ENCODE results near the gene ZNF860.
"Not testable (repeated sequence)": the region's sequence is repeated elsewhere in the genome, so short reads cannot be mapped to it uniquely, and the experiment has no call there.

Gene ZNF860

DNA sequence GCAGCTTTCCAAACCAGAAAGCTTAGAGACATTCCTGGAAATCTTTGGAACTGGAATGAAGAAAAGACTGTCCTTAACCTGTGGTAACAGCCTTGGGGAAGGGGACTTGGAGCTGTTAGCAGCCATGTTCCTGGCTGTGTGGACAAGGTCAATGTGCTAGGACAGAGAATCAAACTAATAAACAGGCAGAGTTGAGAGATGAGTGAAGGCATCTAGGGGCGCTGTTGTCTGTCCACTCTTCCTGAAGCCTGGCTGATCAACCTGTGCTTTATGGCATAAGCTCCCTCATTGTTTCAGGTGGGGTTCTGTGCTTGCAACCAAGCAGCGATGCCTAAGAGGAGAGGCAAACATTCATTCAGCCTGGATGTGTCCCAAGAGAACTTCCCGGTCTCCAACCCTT, 19.3 kb downstream of the ZNF860 start:
- no peak for DNase-seq

DNA sequence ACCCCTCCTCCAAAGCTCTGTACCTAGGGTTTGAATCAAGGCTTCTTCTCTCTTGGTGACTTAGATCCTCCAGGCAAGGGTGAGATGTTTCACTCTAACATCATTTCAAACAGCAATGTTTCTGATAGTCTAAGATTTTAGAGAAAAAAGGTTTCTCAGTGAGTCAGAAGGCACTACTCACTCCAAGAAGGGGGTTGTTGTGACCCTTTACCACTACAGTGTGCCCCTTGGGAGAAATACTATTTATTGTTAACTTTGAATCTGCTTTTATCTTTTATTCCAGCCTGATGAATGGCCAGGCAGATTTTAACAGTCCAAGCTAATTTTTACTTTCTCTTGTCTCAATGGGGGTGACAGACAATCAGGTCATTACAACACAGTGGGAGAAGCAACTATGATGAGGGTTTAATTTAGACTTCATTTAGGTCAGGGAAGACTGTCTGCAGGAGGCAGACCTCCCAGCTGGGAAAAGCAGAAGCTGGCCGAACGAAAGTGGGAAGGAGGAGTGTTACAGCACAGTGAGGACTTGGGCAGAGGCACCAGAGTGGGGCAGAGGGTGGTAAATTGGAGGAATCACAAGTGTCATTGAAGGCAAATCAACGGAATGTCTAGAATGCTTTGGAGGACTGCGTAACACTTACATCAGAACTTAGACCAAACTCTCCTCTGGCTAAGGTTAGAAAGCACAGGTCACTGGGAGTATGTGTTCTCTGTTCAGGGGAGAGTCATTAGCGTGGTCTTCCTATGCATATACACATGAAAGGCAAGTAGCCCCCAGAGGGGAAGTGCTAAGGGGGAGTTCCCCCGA, 21.2 kb downstream of the ZNF860 start:
- no peak for DNase-seq

DNA sequence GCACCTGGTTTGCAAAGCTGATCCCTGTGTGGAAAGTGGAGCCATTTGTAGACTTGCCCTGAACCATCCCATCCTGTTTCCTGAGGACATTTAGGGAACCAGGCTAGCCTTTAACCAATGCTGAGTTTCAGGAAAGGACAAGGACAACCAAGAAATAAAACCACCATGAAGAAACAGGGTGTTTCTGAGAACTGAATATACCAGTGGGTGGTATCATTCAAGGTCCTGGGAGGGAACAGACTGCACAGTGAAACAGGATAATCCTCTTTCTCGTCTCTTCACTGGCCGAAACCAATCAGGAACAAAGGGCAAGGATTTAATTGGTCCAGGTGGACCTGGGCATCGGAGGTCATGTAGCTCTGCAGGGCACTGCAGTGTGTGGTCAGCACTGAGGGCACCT, 21.8 kb downstream of the ZNF860 start:
- no peak for DNase-seq

DNA sequence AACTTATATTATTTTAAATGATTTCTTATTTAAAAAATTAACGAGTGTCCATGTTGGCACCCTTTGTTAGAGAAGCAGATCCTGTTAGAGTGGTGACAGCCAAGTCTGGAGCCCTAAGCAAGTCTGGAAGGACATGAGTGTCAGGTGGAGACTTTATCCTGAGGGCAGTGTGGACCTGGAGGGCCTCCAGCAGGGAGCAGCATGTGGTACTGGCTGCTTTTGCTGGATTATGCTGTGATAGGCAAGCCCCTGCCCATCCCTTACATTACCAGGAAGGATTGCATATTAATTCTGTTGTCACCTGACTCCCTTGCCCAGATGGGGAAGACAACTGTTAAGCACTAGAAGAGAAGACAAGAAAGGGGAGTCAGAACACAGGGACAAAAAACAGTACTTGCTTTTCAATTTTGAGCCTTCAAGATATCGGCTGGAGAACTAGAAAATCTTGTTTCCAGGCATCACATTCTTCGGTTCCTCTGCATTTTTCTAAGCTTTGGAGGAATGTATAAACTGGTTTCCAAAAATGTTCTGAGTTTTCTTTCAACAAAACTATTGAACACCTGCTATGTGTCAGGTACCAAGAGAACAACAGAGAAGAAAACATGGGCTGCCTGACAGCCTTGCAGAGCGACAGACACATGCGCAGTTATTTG, 22.7 kb downstream of the ZNF860 start:
- no peak for DNase-seq

DNA sequence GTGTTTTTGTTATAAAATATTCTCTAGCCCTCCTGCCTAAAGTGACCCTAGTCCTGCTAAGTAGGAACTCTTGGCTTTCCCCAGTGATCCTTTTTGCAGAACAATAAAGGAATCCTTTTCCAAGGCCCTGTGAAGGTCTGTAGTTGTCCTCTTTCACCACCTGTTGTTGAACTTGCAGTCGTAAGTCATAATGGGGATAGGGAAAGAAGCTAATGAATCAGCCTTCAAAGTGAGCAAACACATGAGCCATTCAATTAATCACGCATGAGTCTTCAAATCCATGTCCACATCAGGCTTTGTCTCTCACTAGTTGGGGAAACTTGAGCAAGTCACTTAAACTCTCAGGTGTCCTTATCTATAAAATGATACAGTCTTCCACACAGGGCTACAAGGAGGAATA, 27.6 kb downstream of the ZNF860 start:
- DNase-seq, result no peak

DNA sequence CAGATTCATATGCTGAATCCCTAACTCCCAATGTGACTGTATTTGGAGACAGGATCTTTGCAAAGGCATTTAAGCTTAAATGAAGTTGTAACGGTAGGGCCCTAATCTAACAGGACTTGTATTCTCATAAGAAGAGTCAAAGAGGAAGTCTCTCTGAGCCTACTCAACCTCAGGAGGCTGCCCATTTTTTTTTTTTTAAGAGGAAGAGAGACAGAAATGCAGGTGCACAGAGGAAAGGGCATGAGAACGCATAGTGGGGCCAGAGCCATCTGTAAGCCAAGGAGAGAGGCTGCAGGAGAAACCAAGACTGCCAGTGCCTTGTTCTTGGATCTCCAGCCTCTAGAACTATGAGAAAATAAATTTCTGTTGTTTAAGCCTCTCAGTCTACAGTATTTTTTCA, 28.4 kb downstream of the ZNF860 start:
- DNase-seq, result peak; percentile 19

DNA sequence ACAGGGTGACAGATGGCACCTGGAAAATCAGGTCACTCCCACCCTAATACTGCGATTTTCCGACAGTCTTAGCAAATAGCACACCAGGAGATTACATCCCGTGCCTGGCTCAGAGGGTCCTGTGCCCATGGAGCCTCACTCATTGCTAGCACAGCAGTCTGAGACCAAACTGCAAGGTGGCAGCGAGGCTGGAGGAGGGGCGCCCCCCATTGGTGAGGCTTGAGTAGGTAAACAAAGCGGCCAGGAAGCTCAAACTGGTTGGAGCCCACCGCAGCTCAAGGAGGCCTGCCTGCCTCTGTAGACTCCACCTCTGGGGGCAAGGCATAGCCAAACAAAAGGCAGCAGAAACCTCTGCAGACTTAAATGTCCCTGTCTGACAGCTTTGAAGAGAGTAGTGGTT, 29.1 kb downstream of the ZNF860 start:
- not testable (repeated sequence) for DNase-seq

DNA sequence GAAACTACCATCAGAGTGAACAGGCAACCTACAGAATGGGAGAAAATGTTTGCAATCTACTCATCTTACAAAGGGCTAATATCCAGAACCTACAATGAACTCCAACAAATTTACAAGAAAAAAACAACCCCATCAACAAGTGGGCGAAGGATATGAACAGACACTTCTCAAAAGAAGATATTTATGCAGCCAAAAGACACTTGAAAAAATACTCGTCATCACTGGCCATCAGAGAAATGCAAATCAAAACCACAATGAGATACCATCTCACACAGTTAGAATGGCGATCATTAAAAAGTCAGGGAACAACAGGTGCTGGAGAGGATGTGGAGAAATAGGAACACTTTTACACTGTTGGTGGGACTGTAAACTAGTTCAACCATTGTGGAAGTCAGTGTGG, 34.1 kb downstream of the ZNF860 start:
- DNase-seq, result not testable (repeated sequence)

DNA sequence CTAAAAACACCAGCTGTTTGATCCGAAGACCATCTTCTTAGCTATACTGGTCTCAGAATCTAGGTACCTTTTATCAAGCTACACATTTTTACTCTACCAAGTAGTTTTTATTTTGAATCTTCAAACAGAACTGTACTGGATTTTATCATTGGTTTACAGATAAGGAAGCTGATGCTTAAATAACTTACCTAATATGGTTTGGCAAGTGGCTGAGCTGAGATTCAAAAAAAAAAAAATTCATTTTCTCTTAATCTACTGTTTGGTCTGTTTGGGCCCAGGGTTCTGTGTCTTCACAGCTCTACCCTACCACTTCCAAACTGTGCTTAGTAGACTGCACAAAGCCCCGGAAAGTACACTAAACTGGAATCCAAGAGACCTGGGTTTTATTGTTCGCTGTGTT, 35.7 kb downstream of the ZNF860 start:
- DNase-seq, result no peak

DNA sequence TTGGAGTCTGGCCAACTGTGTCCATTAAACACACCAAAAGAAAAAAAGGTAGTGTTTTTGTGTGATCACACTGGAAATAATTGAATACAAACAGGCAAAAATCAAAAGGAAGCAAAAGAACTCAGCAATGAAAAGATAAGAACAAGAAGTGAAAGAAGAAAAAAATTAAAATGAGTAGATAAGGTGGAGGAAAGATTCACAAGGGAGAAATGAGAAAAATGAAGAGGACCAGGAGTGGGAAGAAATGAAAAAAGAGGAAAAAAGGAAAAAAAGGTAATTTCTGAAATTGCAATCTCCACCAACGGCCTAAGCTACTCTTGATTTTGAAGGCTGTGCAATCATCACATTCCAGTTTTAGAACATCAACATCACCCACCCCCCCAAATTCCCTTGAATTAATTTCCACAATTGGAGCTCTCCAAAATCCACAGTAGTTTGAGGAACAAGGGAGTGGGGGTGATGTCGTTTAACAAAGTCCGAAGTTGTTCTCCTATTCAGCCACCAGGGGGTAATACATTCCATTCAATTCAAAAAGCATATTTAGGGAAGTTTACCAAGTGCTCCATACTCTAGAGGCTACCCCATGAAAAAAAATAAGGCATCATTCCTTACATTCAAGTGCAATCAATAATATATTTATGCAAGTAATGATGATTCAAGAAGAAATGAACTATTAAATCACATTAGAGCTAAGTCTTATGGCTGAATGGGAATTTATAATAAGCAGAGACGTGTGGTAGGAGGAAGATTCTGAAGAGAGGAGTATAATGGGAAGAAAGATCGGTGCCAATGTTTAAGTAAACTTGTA, 37.4 kb downstream of the ZNF860 start:
- DNase-seq, result no peak

DNA sequence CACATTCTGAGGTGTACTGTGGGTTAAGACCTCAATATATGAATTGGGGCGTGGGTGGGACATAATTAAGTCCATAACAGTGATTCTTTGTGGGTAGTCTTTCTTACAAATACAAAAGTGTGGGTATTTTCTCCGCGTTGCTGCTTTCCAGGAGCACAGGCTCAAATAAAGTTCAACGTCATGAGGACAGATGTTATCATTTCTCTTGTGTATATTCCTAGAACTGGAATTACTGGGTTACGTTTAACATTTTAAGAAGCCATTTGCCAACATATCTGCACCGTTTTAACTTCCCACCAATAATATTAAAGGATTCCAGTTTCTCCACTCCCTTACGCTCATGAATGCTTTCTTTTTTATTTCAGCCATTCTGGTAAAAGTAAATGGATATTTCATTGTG, 39.6 kb downstream of the ZNF860 start:
- DNase-seq, result no peak

DNA sequence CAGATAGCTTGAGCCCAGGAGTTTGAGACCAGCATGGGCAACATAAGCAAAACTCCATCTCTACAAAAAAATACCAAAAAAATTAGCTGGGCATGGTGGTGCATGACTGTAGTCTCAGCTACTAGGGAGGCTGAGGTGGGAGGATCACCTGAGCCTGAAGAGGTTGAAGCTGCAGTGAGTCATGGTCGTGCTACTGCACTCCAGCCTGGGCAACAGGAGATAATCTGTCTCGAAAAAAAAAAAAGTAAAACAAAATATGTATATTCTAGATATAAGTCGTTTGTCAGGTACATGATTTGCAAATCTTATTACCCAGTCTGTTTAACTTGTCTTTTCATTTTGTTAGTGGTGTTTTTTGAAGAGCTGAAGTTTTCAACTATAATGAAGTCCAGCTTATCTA, 40.2 kb downstream of the ZNF860 start:
- DNase-seq, result no peak

DNA sequence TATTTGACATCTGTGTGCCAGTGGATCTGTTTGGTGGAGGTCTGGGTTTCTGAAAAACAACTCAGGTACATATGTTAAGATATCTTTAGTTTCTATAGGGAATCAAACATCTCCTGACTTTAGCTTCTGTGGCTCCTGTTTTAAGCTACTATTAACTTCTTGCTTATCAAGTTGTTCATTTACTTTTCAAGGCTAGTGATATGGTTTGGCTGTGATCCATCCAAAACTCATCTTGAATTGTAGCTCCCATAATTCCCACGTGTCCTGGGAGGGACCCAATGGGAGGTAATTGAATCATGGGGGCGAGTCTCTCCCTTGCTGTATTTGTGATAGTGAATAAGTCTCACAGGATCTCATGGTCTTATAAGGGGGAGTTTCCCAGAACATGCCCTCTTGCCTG, 41.4 kb downstream of the ZNF860 start:
- DNase-seq, result no peak

DNA sequence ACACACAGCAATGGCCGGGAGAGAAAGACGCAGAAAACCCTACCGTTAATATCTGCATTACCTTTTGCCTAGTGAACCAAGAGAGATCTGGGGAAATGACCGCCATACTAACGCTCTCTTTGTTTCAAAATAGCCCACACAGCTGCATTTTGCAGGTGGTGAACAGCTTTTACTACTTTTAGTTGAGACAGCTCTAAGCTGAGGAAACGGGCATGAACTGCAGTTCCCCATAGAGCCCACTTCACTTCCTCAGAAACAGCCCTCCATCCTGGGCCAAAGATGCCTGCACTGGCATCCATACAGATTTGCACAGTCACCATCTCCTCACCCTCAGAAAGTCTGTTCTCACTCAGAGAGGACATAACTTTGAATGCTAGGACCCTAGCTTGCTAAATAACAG, 45.0 kb downstream of the ZNF860 start:
- DNase-seq, result no peak

DNA sequence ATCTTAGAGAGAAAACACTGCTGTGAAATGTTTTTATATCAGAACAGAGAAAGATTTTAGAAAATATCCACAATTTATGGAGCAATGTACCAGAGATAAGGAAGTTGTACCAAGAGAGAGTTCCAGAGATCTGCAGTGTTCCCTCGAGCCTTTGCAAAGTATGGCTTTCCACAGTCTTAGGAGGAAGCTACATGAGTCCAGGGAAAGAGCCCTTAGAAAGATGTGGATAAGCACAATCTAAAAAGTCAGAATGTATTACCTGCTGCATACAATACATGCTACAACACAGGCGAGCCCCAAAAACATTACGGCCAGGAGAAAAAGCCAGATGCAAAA, 56.4 kb downstream of the ZNF860 start:
- no peak for DNase-seq

DNA sequence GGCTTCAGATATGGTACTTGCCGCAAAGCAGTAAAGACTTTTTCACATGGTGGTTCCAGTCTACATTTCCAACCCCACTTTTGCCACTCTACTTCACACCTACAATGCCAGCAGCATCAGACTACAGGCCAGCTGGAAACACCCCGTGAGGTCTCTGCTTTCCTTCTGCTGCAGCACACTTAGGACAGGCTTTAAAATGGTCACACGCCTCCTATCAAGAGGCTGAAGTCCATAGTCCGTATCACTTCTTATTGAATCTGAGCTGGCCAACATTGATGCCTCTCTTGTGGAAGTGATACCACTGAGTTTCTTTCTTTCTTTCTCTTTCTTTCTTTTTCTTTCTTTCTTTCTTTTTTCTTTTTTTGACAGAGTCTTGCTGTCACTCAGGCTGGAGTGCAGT, 59.8 kb downstream of the ZNF860 start:
- DNase-seq, result no peak
